ENCODE measurements around the gene PLXDC2. TPM values are rescaled to one million over a fixed set of nuclear protein-coding genes. Genes with fewer than 3 reads are reported as not detected.

PLXDC2 gene
- total and polyA plus RNA-seq, 2 donors (not counting 1 experiment from before 2014, with no cell fraction given), result 0.07 TPM

- ChIA-PET POLR2A (no interaction called here), CTCF (no interaction called here)
- Histone ChIP-seq H3K4me3 (ENCODE audit: control extremely low read depth in 1 of 5, extremely low read depth in 1 of 5, insufficient read depth in 1 of 5, low read depth in 2 of 5, low read length in 4 of 5) (no peak overlapping the region), H3K4me1 (ENCODE audit: control insufficient read depth in 2 of 2, insufficient read depth in 2 of 2, low read length in 2 of 2) (no peaks in the 10 kb centered on the region), H3K9me3 (ENCODE audit: control extremely low read depth in 1 of 3, control insufficient read depth in 2 of 3, insufficient read depth in 1 of 3, low read length in 2 of 3) (peaks cover 0 to 5% (median 0%) of the 10 kb centered on the region in 3 donors), H3K79me2 (ENCODE audit: control insufficient read depth, insufficient read depth, low read length) (no peaks in the 10 kb centered on the region), H3K4me2 (replicated peaks; ENCODE audit: low read depth, low read length, poor library complexity, severe bottlenecking) (no peak overlapping the region), H3K9ac (ENCODE audit: low read length) (no peak overlapping the region), H2AFZ (ENCODE audit: insufficient read depth, low read depth, low read length, poor library complexity, severe bottlenecking) (no peak overlapping the region), H4K20me1 (ENCODE audit: control insufficient read depth, insufficient read depth, low read length, poor library complexity, severe bottlenecking) (no peaks in the 10 kb centered on the region), H3K36me3 (replicated peaks in 1 of 2; ENCODE audit: control extremely low read depth in 1 of 2, control insufficient read depth in 1 of 2, extremely low read depth in 1 of 2, insufficient read depth in 2 of 2, low read length in 1 of 2) (no peaks in the 10 kb centered on the region), H3K27ac (ENCODE audit: low read length in 2 of 2) (no peak overlapping the region), H3K27me3 (replicated peaks in 1 of 4; ENCODE audit: control extremely low read depth in 1 of 4, control insufficient read depth in 3 of 4, insufficient read depth in 4 of 4, low read length in 3 of 4) (no peaks in the 10 kb centered on the region)
- no peak for TF ChIP-seq EZH2 (IDR thresholded peaks at IDR 0.05; ENCODE audit: borderline replicate concordance, insufficient read depth, low read depth, low read length, poor library complexity, severe bottlenecking)
- TF ChIP-seq CTCF (IDR thresholded peaks at IDR 0.05), result no peak
- H3K9me3 Mint-ChIP-seq (ENCODE audit: insufficient read depth), result no peaks in the 10 kb centered on the region
- no peak for ATAC-seq (ENCODE audit: low read depth)
- 100% methylated on average over 1 of the region's 5 CpGs for WGBS (ENCODE audit: insufficient coverage)
- intact Hi-C loops (cut with micrococcal nuclease), result no loop called here
- no peak for DNase-seq
- H3K27me3 Mint-ChIP-seq, result no peaks in the 10 kb centered on the region
- H3K4me3 Mint-ChIP-seq, result no peak overlapping the region
- H3K27ac Mint-ChIP-seq, result no peak overlapping the region
- H3K4me1 Mint-ChIP-seq, result no peaks in the 10 kb centered on the region
Measured at GRCh38 chr10:20115894-20116293, 299.7 kb downstream of the PLXDC2 start.

GRCh38 chr10:20117471-20117870, 301.2 kb downstream of the PLXDC2 start:
- DNase-seq (no peak), ATAC-seq (ENCODE audit: low read depth) (no peak)
- Mint-ChIP-seq H3K27me3 (no peaks in the 10 kb centered on the region), H3K27ac (no peak overlapping the region), H3K4me3 (no peak overlapping the region), H3K9me3 (ENCODE audit: insufficient read depth) (no peaks in the 10 kb centered on the region), H3K4me1 (no peaks in the 10 kb centered on the region)
- no peak overlapping the region for H3K9ac ChIP-seq (ENCODE audit: low read length)
- no peaks in the 10 kb centered on the region for H3K4me1 ChIP-seq (ENCODE audit: control insufficient read depth in 2 of 2, insufficient read depth in 2 of 2, low read length in 2 of 2)
- ChIA-PET CTCF (no interaction called here), POLR2A (no interaction called here)
- intact Hi-C loops (cut with micrococcal nuclease), result no loop called here
- H4K20me1 ChIP-seq (ENCODE audit: control insufficient read depth, insufficient read depth, low read length, poor library complexity, severe bottlenecking), result no peaks in the 10 kb centered on the region
- H2AFZ ChIP-seq (ENCODE audit: insufficient read depth, low read depth, low read length, poor library complexity, severe bottlenecking), result no peak overlapping the region
- H3K27me3 ChIP-seq (replicated peaks in 1 of 4; ENCODE audit: control extremely low read depth in 1 of 4, control insufficient read depth in 3 of 4, insufficient read depth in 4 of 4, low read length in 3 of 4), result no peaks in the 10 kb centered on the region
- H3K79me2 ChIP-seq (ENCODE audit: control insufficient read depth, insufficient read depth, low read length), result no peaks in the 10 kb centered on the region
- no peak overlapping the region for H3K27ac ChIP-seq (ENCODE audit: low read length in 2 of 2)
- peaks cover 0 to 5% (median 0%) of the 10 kb centered on the region in 3 donors for H3K9me3 ChIP-seq (ENCODE audit: control extremely low read depth in 1 of 3, control insufficient read depth in 2 of 3, insufficient read depth in 1 of 3, low read length in 2 of 3)
- WGBS (ENCODE audit: insufficient coverage), result 100% methylated on average over 1 of the region's 2 CpGs
- no peak overlapping the region for H3K4me3 ChIP-seq (ENCODE audit: control extremely low read depth in 1 of 5, extremely low read depth in 1 of 5, insufficient read depth in 1 of 5, low read depth in 2 of 5, low read length in 4 of 5)
- no peak overlapping the region for H3K4me2 ChIP-seq (replicated peaks; ENCODE audit: low read depth, low read length, poor library complexity, severe bottlenecking)
- H3K36me3 ChIP-seq (replicated peaks in 1 of 2; ENCODE audit: control extremely low read depth in 1 of 2, control insufficient read depth in 1 of 2, extremely low read depth in 1 of 2, insufficient read depth in 2 of 2, low read length in 1 of 2), result no peaks in the 10 kb centered on the region
- no peak for TF ChIP-seq EZH2 (IDR thresholded peaks at IDR 0.05; ENCODE audit: borderline replicate concordance, insufficient read depth, low read depth, low read length, poor library complexity, severe bottlenecking)
- TF ChIP-seq CTCF (IDR thresholded peaks at IDR 0.05), result no peak

Data from B cell (primary cell).